ENCODE data around the gene AMN.

AMN gene

GRCh38 chr14:102973706-102974285, 51.3 kb downstream of the AMN start:
- peaks cover 94% of the 10 kb centered on the region for H3K36me3 ChIP-seq (ENCODE audit: low read depth)
- TF ChIP-seq, protein P1, sequence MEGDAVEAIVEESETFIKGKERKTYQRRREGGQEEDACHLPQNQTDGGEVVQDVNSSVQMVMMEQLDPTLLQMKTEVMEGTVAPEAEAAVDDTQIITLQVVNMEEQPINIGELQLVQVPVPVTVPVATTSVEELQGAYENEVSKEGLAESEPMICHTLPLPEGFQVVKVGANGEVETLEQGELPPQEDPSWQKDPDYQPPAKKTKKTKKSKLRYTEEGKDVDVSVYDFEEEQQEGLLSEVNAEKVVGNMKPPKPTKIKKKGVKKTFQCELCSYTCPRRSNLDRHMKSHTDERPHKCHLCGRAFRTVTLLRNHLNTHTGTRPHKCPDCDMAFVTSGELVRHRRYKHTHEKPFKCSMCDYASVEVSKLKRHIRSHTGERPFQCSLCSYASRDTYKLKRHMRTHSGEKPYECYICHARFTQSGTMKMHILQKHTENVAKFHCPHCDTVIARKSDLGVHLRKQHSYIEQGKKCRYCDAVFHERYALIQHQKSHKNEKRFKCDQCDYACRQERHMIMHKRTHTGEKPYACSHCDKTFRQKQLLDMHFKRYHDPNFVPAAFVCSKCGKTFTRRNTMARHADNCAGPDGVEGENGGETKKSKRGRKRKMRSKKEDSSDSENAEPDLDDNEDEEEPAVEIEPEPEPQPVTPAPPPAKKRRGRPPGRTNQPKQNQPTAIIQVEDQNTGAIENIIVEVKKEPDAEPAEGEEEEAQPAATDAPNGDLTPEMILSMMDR (IDR thresholded peaks at IDR 0.05; ENCODE audit: poor library complexity, severe bottlenecking): no peak
- no peak overlapping the region for H3K4me3 ChIP-seq (ENCODE audit: severe bottlenecking)
- H3K27me3 ChIP-seq (ENCODE audit: insufficient read depth, poor library complexity, severe bottlenecking): no peaks in the 10 kb centered on the region
- no peak for DNase-seq (ENCODE audit: low spot score)
- no peaks in the 10 kb centered on the region for H3K9me3 ChIP-seq (ENCODE audit: severe bottlenecking)
- no peaks in the 10 kb centered on the region for H3K4me1 ChIP-seq (ENCODE audit: insufficient read depth, poor library complexity, severe bottlenecking)
- no peak for ATAC-seq (ENCODE audit: low read depth)
- no peak overlapping the region for H3K27ac ChIP-seq (ENCODE audit: poor library complexity, severe bottlenecking)

GRCh38 chr14:102975662-102976061, 53.2 kb downstream of the AMN start:
- H3K4me1 ChIP-seq (ENCODE audit: insufficient read depth, poor library complexity, severe bottlenecking): no peaks in the 10 kb centered on the region
- DNase-seq (ENCODE audit: low spot score) (no peak), ATAC-seq (ENCODE audit: low read depth) (no peak)
- H3K27ac ChIP-seq (ENCODE audit: poor library complexity, severe bottlenecking): no peak overlapping the region
- H3K27me3 ChIP-seq (ENCODE audit: insufficient read depth, poor library complexity, severe bottlenecking): no peaks in the 10 kb centered on the region
- no peaks in the 10 kb centered on the region for H3K9me3 ChIP-seq (ENCODE audit: severe bottlenecking)
- TF ChIP-seq, protein P1 (IDR thresholded peaks at IDR 0.05; ENCODE audit: poor library complexity, severe bottlenecking): no peak
- H3K36me3 ChIP-seq (ENCODE audit: low read depth): peaks cover 94% of the 10 kb centered on the region
- no peak overlapping the region for H3K4me3 ChIP-seq (ENCODE audit: severe bottlenecking)

- no peak overlapping the region for H3K27ac ChIP-seq (ENCODE audit: poor library complexity, severe bottlenecking)
- H3K4me3 ChIP-seq (ENCODE audit: severe bottlenecking): no peak overlapping the region
- H3K36me3 ChIP-seq (ENCODE audit: low read depth): peaks cover 94% of the 10 kb centered on the region
- no peaks in the 10 kb centered on the region for H3K9me3 ChIP-seq (ENCODE audit: severe bottlenecking)
- H3K4me1 ChIP-seq (ENCODE audit: insufficient read depth, poor library complexity, severe bottlenecking): no peaks in the 10 kb centered on the region
- no peak for ATAC-seq (ENCODE audit: low read depth)
- no peaks in the 10 kb centered on the region for H3K27me3 ChIP-seq (ENCODE audit: insufficient read depth, poor library complexity, severe bottlenecking)
- TF ChIP-seq, protein P1 (IDR thresholded peaks at IDR 0.05; ENCODE audit: poor library complexity, severe bottlenecking): no peak
- DNase-seq (ENCODE audit: low spot score): no peak
These were observed 55.0 kb downstream of the AMN start for GRCh38 chr14:102977475-102977874.

GRCh38 chr14:102979406-102979805, 56.9 kb downstream of the AMN start:
- peaks cover 96% of the 10 kb centered on the region for H3K36me3 ChIP-seq (ENCODE audit: low read depth)
- H3K27me3 ChIP-seq (ENCODE audit: insufficient read depth, poor library complexity, severe bottlenecking): no peaks in the 10 kb centered on the region
- H3K4me1 ChIP-seq (ENCODE audit: insufficient read depth, poor library complexity, severe bottlenecking): no peaks in the 10 kb centered on the region
- TF ChIP-seq, protein P1 (IDR thresholded peaks at IDR 0.05; ENCODE audit: poor library complexity, severe bottlenecking): no peak
- H3K4me3 ChIP-seq (ENCODE audit: severe bottlenecking): no peak overlapping the region
- ATAC-seq (ENCODE audit: low read depth) (no peak), DNase-seq (ENCODE audit: low spot score) (no peak)
- H3K9me3 ChIP-seq (ENCODE audit: severe bottlenecking): no peaks in the 10 kb centered on the region
- no peak overlapping the region for H3K27ac ChIP-seq (ENCODE audit: poor library complexity, severe bottlenecking)

GRCh38 chr14:102980409-102980810, 57.9 kb downstream of the AMN start:
- H3K4me3 ChIP-seq (ENCODE audit: severe bottlenecking): no peak overlapping the region
- peaks cover 89% of the 10 kb centered on the region for H3K36me3 ChIP-seq (ENCODE audit: low read depth)

More at GRCh38 chr14:102980409-102980810, 57.9 kb downstream of the AMN start:
- ATAC-seq (ENCODE audit: low read depth): no peak
- H3K4me1 ChIP-seq (ENCODE audit: insufficient read depth, poor library complexity, severe bottlenecking): no peaks in the 10 kb centered on the region
- DNase-seq (ENCODE audit: low spot score): no peak
- H3K9me3 ChIP-seq (ENCODE audit: severe bottlenecking): no peaks in the 10 kb centered on the region
- H3K27ac ChIP-seq (ENCODE audit: poor library complexity, severe bottlenecking): no peak overlapping the region
- no peaks in the 10 kb centered on the region for H3K27me3 ChIP-seq (ENCODE audit: insufficient read depth, poor library complexity, severe bottlenecking)
- TF ChIP-seq, protein P1 (IDR thresholded peaks at IDR 0.05; ENCODE audit: poor library complexity, severe bottlenecking): no peak

All from RWPE2 (cell line).